ENCODE data around the gene NPHP4.

The NPHP4 gene

DNA sequence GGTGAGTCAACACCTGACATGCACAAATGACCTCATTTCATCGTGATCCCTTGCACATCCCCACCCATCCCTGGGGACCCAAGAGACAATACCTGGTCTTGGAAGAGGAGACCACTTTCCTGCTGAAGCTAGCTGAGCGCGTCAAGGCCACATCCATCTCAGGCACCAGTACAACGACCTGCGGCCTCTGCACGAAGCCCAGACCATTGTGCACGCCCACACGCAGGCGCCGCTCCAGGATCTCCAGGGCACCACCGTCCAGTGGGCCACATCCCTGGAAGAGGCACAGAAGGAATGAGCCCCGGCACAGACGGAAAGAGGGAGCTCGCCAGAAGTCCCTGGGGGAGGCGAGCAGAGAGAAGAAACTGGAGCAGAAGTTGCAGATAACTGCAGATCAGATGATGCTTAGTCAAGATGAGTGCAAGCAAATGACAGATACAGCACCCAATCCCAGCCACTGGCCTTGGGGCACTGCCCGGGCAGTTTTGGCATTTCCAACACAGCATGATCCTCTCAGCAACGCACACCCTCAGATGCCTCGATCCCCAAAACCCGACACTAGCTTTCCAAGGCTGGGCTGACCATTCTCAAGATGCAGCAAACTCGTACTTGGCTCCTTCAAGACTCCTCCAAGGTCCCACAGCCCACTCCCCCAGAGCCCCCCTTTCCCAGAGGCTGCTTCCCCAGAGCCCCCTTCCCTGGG is 44.1 kb downstream of the NPHP4 start:
- H3K79me2 ChIP-seq (ENCODE audit: control insufficient read depth, low read length) = no peaks in the 10 kb centered on the region
- H3K9me3 ChIP-seq (ENCODE audit: control insufficient read depth, insufficient read depth, low read length) = no peaks in the 10 kb centered on the region
- no peaks in the 10 kb centered on the region for H3F3A ChIP-seq (ENCODE audit: control insufficient read depth, insufficient read depth)
- no peaks in the 10 kb centered on the region for H3K27me3 ChIP-seq (ENCODE audit: control insufficient read depth, low read length)
- no peaks in the 10 kb centered on the region for H4K20me1 ChIP-seq (ENCODE audit: control insufficient read depth, insufficient read depth, low read depth, low read length)
- TF ChIP-seq, protein P1, sequence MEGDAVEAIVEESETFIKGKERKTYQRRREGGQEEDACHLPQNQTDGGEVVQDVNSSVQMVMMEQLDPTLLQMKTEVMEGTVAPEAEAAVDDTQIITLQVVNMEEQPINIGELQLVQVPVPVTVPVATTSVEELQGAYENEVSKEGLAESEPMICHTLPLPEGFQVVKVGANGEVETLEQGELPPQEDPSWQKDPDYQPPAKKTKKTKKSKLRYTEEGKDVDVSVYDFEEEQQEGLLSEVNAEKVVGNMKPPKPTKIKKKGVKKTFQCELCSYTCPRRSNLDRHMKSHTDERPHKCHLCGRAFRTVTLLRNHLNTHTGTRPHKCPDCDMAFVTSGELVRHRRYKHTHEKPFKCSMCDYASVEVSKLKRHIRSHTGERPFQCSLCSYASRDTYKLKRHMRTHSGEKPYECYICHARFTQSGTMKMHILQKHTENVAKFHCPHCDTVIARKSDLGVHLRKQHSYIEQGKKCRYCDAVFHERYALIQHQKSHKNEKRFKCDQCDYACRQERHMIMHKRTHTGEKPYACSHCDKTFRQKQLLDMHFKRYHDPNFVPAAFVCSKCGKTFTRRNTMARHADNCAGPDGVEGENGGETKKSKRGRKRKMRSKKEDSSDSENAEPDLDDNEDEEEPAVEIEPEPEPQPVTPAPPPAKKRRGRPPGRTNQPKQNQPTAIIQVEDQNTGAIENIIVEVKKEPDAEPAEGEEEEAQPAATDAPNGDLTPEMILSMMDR (IDR thresholded peaks at IDR 0.05; ENCODE audit: low read depth, low read length, poor library complexity, severe bottlenecking) = no peak
- TF ChIP-seq EZH2phosphoT487 (IDR thresholded peaks at IDR 0.05; ENCODE audit: borderline replicate concordance, low read length) = no peak
- H3K4me3 ChIP-seq (ENCODE audit: low read length) = no peak overlapping the region
- no peaks in the 10 kb centered on the region for H3K4me1 ChIP-seq (ENCODE audit: control insufficient read depth, low read length)
- no peaks in the 10 kb centered on the region for H3K36me3 ChIP-seq (ENCODE audit: control insufficient read depth, low read length)
- H3K27ac ChIP-seq (ENCODE audit: low read depth, low read length) = no peak overlapping the region
- no peaks in the 10 kb centered on the region for H3K9me2 ChIP-seq (replicated peaks; ENCODE audit: control insufficient read depth, low read length)
- H3K4me2 ChIP-seq (ENCODE audit: low read length) = no peak overlapping the region

DNA sequence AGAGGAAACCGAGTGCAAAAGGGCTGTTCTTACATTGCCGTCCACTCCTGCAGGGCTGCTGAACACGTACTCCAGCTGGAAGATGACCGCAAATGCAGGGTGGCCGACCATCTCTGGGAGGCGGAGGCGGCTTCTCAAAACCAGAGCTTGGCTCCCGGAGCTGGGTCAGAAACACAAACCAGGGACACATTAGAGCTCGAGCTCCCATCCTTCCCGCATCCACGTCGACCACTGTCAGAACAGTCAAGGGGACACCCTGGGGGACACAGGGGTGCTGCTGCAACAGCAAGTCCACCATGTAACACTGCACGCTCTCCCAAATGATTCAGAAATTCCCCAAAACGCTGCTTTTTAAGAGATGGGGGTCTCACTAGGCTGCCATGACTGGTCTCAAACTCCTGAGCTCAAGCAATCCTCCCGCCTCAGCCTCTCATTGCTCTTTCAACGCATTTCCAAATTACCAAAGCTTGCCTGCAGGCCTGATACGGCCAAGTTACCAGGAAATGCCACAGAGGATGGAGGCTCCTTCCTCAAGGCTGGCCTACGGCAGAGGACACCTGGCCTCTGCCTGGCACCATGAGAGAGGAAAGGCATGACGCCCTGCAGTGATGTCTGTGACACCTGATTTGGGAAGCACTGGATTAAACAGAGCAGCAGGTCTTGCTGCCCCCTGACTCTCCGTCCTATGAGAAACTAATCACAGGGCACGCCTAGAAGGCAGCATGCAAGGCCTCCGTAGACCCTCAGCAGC is 45.0 kb downstream of the NPHP4 start:
- no peaks in the 10 kb centered on the region for H4K20me1 ChIP-seq (ENCODE audit: control insufficient read depth, insufficient read depth, low read depth, low read length)
- no peaks in the 10 kb centered on the region for H3K4me1 ChIP-seq (ENCODE audit: control insufficient read depth, low read length)
- H3K9me3 ChIP-seq (ENCODE audit: control insufficient read depth, insufficient read depth, low read length) = no peaks in the 10 kb centered on the region
- no peak for TF ChIP-seq EZH2phosphoT487 (IDR thresholded peaks at IDR 0.05; ENCODE audit: borderline replicate concordance, low read length)
- TF ChIP-seq, protein P1 (IDR thresholded peaks at IDR 0.05; ENCODE audit: low read depth, low read length, poor library complexity, severe bottlenecking) = no peak
- H3K79me2 ChIP-seq (ENCODE audit: control insufficient read depth, low read length) = no peaks in the 10 kb centered on the region
- no peaks in the 10 kb centered on the region for H3K36me3 ChIP-seq (ENCODE audit: control insufficient read depth, low read length)
- H3K4me2 ChIP-seq (ENCODE audit: low read length) = no peak overlapping the region
- H3K27me3 ChIP-seq (ENCODE audit: control insufficient read depth, low read length) = no peaks in the 10 kb centered on the region
- H3K27ac ChIP-seq (ENCODE audit: low read depth, low read length) = no peak overlapping the region
- no peak overlapping the region for H3K4me3 ChIP-seq (ENCODE audit: low read length)
- H3K9me2 ChIP-seq (replicated peaks; ENCODE audit: control insufficient read depth, low read length) = no peaks in the 10 kb centered on the region
- H3F3A ChIP-seq (ENCODE audit: control insufficient read depth, insufficient read depth) = no peaks in the 10 kb centered on the region

DNA sequence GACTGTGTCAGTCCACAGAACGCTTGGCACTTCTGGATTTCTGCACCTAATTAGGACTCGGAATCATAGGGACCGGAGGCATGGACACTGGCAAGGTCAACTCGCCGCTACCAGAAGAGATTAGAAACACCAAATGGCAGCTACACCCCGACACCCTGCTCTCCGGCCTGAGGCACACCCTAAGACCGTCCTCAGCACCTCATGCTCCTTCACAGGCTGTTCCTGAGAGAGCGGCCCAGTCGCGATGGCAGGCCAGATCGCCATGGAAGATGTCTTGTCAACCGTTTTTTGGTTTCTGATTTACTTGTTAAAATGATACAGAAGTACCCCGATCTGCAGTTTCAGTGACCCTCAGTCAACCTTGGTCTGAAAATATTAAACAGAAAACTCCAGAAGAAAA is 46.8 kb downstream of the NPHP4 start:
- Histone ChIP-seq H3K4me1 (ENCODE audit: control insufficient read depth, low read length) (no peaks in the 10 kb centered on the region), H4K20me1 (ENCODE audit: control insufficient read depth, insufficient read depth, low read depth, low read length) (no peaks in the 10 kb centered on the region), H3K4me3 (ENCODE audit: low read length) (no peak overlapping the region), H3K79me2 (ENCODE audit: control insufficient read depth, low read length) (no peaks in the 10 kb centered on the region), H3F3A (ENCODE audit: control insufficient read depth, insufficient read depth) (no peaks in the 10 kb centered on the region), H3K27ac (ENCODE audit: low read depth, low read length) (no peak overlapping the region), H3K27me3 (ENCODE audit: control insufficient read depth, low read length) (no peaks in the 10 kb centered on the region), H3K4me2 (ENCODE audit: low read length) (no peak overlapping the region), H3K36me3 (ENCODE audit: control insufficient read depth, low read length) (no peaks in the 10 kb centered on the region), H3K9me3 (ENCODE audit: control insufficient read depth, insufficient read depth, low read length) (no peaks in the 10 kb centered on the region), H3K9me2 (replicated peaks; ENCODE audit: control insufficient read depth, low read length) (no peaks in the 10 kb centered on the region)
- TF ChIP-seq, protein P1 (IDR thresholded peaks at IDR 0.05; ENCODE audit: low read depth, low read length, poor library complexity, severe bottlenecking) = no peak
- no peak for TF ChIP-seq EZH2phosphoT487 (IDR thresholded peaks at IDR 0.05; ENCODE audit: borderline replicate concordance, low read length)
